CD14-positive monocyte (primary cell): Measurements from ENCODE around the gene DTD1. TPM values are rescaled to one million over a fixed set of nuclear protein-coding genes. Genes with fewer than 3 reads are reported as not detected.

Source experiments
- DNase-seq, 3 donors: peaks; one replicate each; pipeline ENCODE4 v3.0.0-alpha.2; 2011 to 2022
- H2AFZ ChIP-seq: 2 replicates; pipeline ENCODE4 v1.6.0; 2012; ENCODE audit warnings: mild to moderate bottlenecking, low read depth, low read length, inconsistent platforms; ENCODE audit not compliant: insufficient read depth, poor library complexity, severe bottlenecking
- H3K27ac ChIP-seq, 2 donors: 1 replicate in 1 of 2; 2 replicates in 1 of 2; pipeline ENCODE4 v1.5.1; 2012 to 2013; ENCODE audit warnings: low read length in 2 of 2, control low read depth in 1 of 2, inconsistent platforms in 1 of 2, low read depth in 1 of 2, mild to moderate bottlenecking in 1 of 2
- H3K27me3 ChIP-seq, 2 donors: one replicate each; pipeline versions ENCODE4 v1.6.0 to v1.6.1; 2011 to 2013; ENCODE audit warnings: low read length in 2 of 2; ENCODE audit not compliant: control insufficient read depth in 2 of 2, insufficient read depth in 2 of 2
- H3K36me3 ChIP-seq, 2 donors: replicated peaks in 1 of 2; 1 replicate in 1 of 2; 2 replicates in 1 of 2; pipeline versions ENCODE4 v1.5.1 to v1.6.1; 2012 to 2013; ENCODE audit warnings: low read length in 2 of 2, control low read depth in 1 of 2, inconsistent platforms in 1 of 2, mild to moderate bottlenecking in 1 of 2; ENCODE audit not compliant: insufficient read depth in 2 of 2, control insufficient read depth in 1 of 2
- H3K4me1 ChIP-seq, 2 donors: 1 replicate in 1 of 2; 2 replicates in 1 of 2; pipeline versions ENCODE4 v1.5.1 to v1.6.1; 2012 to 2013; ENCODE audit warnings: low read length in 2 of 2, control low read depth in 1 of 2, inconsistent platforms in 1 of 2, mild to moderate bottlenecking in 1 of 2, moderate library complexity in 1 of 2; ENCODE audit not compliant: insufficient read depth in 2 of 2, control insufficient read depth in 1 of 2
- H3K4me2 ChIP-seq: replicated peaks from 2 replicates; pipeline ENCODE3; 2012; ENCODE audit warnings: low read length, moderate library complexity, mild to moderate bottlenecking; ENCODE audit not compliant: poor library complexity, severe bottlenecking; ENCODE audit errors: extremely low read depth
- H3K4me3 ChIP-seq, 3 experiments: fragments of 200-600 bp in 1 of 3; sonication (generic) in 1 of 3; replicated peaks in 1 of 3; 1 replicate in 2 of 3; 2 replicates in 1 of 3; pipeline ENCODE4 v1.5.1; 2011 to 2013; ENCODE audit warnings: low read length in 3 of 3, mild to moderate bottlenecking in 3 of 3, control low read depth in 2 of 3, low read depth in 2 of 3, inconsistent platforms in 1 of 3, moderate library complexity in 1 of 3
- H3K79me2 ChIP-seq: 2 replicates; pipeline ENCODE4 v1.6.0; 2012; ENCODE audit warnings: mild to moderate bottlenecking, control low read depth, inconsistent platforms, low read length, moderate library complexity; ENCODE audit not compliant: insufficient read depth
- H3K9ac ChIP-seq: 2 replicates; pipeline ENCODE4 v1.6.0; 2017; ENCODE audit warnings: low read length, mild to moderate bottlenecking; ENCODE audit not compliant: insufficient read depth, poor library complexity, severe bottlenecking
- H3K9me3 ChIP-seq, 2 donors: replicated peaks in 1 of 2; 1 replicate in 1 of 2; 2 replicates in 1 of 2; pipeline versions ENCODE4 v1.5.1 to v1.6.1; 2012 to 2013; ENCODE audit warnings: low read length in 2 of 2, control low read depth in 1 of 2; ENCODE audit not compliant: control insufficient read depth in 1 of 2, insufficient read depth in 1 of 2
- H4K20me1 ChIP-seq: 2 replicates; pipeline ENCODE4 v1.6.0; 2012; ENCODE audit warnings: mild to moderate bottlenecking, low read length, control low read depth, moderate library complexity; ENCODE audit not compliant: insufficient read depth
- H3K27ac Mint-ChIP-seq, 7 donors: one replicate each; pipeline ENCODE4 v1.8.0; 2020; ENCODE audit warnings: mild to moderate bottlenecking in 7 of 7, mixed read lengths in 7 of 7, moderate library complexity in 6 of 7, inconsistent platforms in 2 of 7
- H3K27me3 Mint-ChIP-seq, 3 donors: one replicate each; pipeline ENCODE4 v1.8.0; 2021 to 2022; ENCODE audit warnings: low read depth in 3 of 3, mild to moderate bottlenecking in 3 of 3, mixed read lengths in 3 of 3, moderate library complexity in 3 of 3, inconsistent platforms in 1 of 3
- H3K36me3 Mint-ChIP-seq, 2 donors: one replicate each; pipeline ENCODE4 v1.8.0; 2020; ENCODE audit warnings: mixed read lengths in 2 of 2, inconsistent platforms in 1 of 2, mild to moderate bottlenecking in 1 of 2
- H3K4me1 Mint-ChIP-seq: one replicate; pipeline ENCODE4 v1.8.0; 2020; ENCODE audit warnings: mild to moderate bottlenecking, mixed read lengths
- H3K4me3 Mint-ChIP-seq, 2 donors: one replicate each; pipeline ENCODE4 v1.8.0; 2020; ENCODE audit warnings: mild to moderate bottlenecking in 2 of 2, mixed read lengths in 2 of 2, moderate library complexity in 1 of 2
- H3K9me3 Mint-ChIP-seq, 7 donors: one replicate each; pipeline ENCODE4 v1.8.0; 2020 to 2022; ENCODE audit warnings: mixed read lengths in 7 of 7, mild to moderate bottlenecking in 6 of 7, moderate library complexity in 6 of 7, inconsistent platforms in 2 of 7
- WGBS: methylation state at CpG from one replicate; pipeline ENCODE4 v1.1.5; 2013; ENCODE audit warnings: missing lambda C conversion rate; ENCODE audit not compliant: insufficient coverage; 5-methylcytosine and 5-hydroxymethylcytosine counted together
- intact Hi-C, 2 donors: fragments of 100-400 bp; cut with micrococcal nuclease; formaldehyde crosslinking; loops; one replicate each; pipeline versions ENCODE4 v1.15.0 to v1.15.1; 2023
- polyA plus RNA-seq, 3 donors: library from polyadenylated mRNA; depleted of rRNA in 1 of 3; unstranded in 2 of 3; stranded (reverse) in 1 of 3; fragments of 300-500 nt in 2 of 3; fragments of >200 nt in 1 of 3; fragmentation: Illumina TruSeq in 2 of 3; gene quantifications; 1 replicate in 2 of 3; 2 replicates in 1 of 3; pipeline ENCODE4 v1.2.3, GENCODE V29; 2012 to 2021
- TF ChIP-seq, protein P1 (sequence below): fragments of 200-600 bp; IDR thresholded peaks from one replicate; pipeline ENCODE4 v1.8.0; 2022; ENCODE audit warnings: antibody characterized with exemption, mild to moderate bottlenecking

Gene DTD1
- polyA plus RNA-seq, 3 donors, result 18.8 to 33.6 (median 26.3) TPM

DNA sequence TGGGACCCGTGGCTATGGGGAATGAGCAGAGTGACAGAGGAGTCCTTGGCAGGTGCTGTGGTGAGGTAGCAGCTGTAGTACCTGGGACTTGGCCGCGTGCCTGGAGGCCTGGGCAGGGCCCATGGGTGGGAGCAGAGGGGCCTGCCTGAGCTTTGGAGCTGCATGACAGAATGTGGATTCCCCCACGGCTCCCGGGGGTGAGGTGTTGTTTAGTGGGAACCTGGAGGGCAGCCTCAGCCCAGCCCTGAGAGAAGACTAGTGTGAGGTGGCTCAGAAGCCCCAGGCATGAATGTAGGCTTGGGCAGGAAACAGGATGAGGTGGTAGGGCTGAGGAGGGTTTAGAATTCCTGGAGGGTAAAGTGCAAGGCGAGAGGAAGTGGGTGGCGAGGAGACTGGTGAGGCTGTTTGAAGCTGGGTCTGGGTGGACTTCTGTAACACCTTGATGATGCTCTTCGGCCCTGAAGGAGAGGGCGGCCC is 139.2 kb downstream of the DTD1 start:
- Mint-ChIP-seq H3K9me3 (no peaks in the 10 kb centered on the region), H3K27ac (peak overlapping the region in 2 of 7 donors; percentile 31), H3K27me3 (peaks cover 0 to 2% (median 1%) of the 10 kb centered on the region in 3 donors), H3K4me1 (peaks cover 2% of the 10 kb centered on the region), H3K4me3 (no peak overlapping the region), H3K36me3 (no peaks in the 10 kb centered on the region)
- WGBS, result 93% methylated on average over 9 of the region's 9 CpGs
- Histone ChIP-seq H3K9ac (no peak overlapping the region), H3K4me3 (no peak overlapping the region), H3K27me3 (no peaks in the 10 kb centered on the region), H2AFZ (no peak overlapping the region), H3K27ac (no peak overlapping the region), H3K4me1 (no peaks in the 10 kb centered on the region), H3K4me2 (no peak overlapping the region), H3K79me2 (no peaks in the 10 kb centered on the region), H3K9me3 (peaks cover 0 to under 1% of the 10 kb centered on the region in 2 donors), H3K36me3 (no peaks in the 10 kb centered on the region), H4K20me1 (no peaks in the 10 kb centered on the region)
- intact Hi-C loops, result no loop called here
- TF ChIP-seq, protein P1, sequence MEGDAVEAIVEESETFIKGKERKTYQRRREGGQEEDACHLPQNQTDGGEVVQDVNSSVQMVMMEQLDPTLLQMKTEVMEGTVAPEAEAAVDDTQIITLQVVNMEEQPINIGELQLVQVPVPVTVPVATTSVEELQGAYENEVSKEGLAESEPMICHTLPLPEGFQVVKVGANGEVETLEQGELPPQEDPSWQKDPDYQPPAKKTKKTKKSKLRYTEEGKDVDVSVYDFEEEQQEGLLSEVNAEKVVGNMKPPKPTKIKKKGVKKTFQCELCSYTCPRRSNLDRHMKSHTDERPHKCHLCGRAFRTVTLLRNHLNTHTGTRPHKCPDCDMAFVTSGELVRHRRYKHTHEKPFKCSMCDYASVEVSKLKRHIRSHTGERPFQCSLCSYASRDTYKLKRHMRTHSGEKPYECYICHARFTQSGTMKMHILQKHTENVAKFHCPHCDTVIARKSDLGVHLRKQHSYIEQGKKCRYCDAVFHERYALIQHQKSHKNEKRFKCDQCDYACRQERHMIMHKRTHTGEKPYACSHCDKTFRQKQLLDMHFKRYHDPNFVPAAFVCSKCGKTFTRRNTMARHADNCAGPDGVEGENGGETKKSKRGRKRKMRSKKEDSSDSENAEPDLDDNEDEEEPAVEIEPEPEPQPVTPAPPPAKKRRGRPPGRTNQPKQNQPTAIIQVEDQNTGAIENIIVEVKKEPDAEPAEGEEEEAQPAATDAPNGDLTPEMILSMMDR, result no peak
- no peak for DNase-seq

DNA sequence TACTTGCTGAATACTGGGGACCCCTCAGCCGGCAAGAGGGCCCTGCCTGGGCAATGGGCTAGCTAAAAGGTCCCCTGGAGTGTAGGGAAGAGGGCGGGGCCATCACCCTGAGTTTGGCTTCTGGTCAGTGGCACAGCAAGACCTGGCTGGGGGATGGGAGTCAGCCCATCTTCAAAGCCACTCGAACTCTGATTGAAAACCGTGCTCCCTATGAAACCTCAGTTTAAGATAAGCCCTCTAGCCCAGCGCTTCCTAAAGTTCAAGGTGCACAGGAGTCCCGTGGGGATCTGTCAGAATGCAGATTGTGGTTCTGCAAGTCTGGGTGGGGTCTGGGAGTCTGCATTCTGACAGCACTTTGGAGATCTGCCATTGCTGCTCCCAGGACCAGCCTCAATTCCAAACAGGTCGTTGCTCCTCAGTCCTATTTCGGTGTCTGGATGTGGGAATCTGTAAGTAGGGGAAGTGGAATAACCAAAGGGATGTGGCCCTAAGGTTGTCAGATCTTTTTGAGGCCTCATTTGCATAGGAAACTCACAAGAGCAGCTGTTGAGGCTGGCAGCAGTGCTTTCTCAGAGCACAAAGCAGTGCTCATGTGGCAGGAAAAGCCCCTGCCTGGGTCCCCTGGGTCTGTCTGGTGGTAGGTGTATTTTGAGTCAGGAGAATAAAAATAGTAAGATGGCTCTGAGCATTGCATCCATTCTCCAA is 140.5 kb downstream of the DTD1 start:
- H3K4me1 ChIP-seq, result no peaks in the 10 kb centered on the region
- no peak overlapping the region for H2AFZ ChIP-seq
- H3K9me3 ChIP-seq, result no peaks in the 10 kb centered on the region
- Mint-ChIP-seq H3K36me3 (no peaks in the 10 kb centered on the region), H3K27ac (no peak overlapping the region), H3K9me3 (no peaks in the 10 kb centered on the region), H3K27me3 (peaks cover 0 to 1% (median 0%) of the 10 kb centered on the region in 3 donors), H3K4me3 (no peak overlapping the region), H3K4me1 (peaks cover 2% of the 10 kb centered on the region)
- no peak overlapping the region for H3K27ac ChIP-seq
- intact Hi-C loops, result no loop called here
- H3K9ac ChIP-seq, result no peak overlapping the region
- 92% methylated on average over 4 of the region's 8 CpGs for WGBS
- DNase-seq, result no peak
- H4K20me1 ChIP-seq, result no peaks in the 10 kb centered on the region
- H3K79me2 ChIP-seq, result no peaks in the 10 kb centered on the region
- no peaks in the 10 kb centered on the region for H3K36me3 ChIP-seq
- H3K4me2 ChIP-seq, result no peak overlapping the region
- no peaks in the 10 kb centered on the region for H3K27me3 ChIP-seq
- TF ChIP-seq, protein P1, result no peak
- H3K4me3 ChIP-seq, result no peak overlapping the region
